Measurements from ENCODE around the gene NCS1. TPM values are rescaled to one million over a fixed set of nuclear protein-coding genes. Genes with fewer than 3 reads are reported as not detected.

NCS1 gene
- total and polyA plus RNA-seq, 5 experiments from 2014 or later = 0.30 TPM; not detected in 4

DNA sequence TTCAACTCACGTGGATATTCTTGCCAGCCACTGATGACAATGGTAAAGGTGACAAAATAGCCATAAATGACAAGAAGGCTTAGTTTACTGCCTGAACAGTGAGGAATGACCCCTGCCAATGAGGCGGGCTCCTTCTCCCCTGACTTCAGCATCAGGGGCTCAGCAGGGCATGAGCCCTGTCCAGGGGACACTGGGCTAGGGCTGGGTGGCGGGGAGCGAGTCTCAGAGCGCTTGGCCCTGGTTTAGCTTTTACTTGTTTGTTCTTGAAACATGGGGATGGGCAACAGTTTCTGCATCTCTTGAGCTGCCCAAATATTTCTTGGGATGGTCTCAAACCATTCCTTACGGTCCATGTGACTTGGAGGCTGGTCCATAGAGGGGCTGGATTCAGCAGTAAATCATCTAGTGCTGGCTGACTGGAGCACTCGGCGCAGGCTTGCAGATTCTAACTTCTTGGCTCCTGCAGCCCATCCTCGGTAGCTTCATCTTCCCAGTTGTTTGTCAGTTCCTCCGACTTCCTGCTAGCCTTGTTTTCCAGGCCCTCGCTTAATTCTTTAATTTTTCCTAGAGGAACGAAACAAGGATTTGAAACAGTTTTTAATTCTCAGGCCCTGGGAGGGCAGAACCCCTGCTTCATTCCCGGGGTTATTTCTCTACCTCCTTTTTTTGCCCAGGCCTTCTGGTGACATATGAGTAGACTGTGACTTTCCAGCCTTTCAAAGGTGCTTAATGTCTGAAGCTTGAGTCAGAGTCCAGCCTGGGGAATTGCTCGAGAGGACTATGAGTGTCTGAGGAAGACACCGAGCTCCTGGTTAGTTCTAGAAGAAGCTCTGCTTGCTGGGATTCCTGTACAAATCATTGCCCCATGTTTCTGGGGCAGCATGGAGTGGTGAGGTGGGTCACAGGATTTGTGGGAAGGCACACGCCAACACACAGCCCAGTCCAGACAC, 88.9 kb downstream of the NCS1 start:
- POLR2A ChIA-PET = no interaction called here
- Mint-ChIP-seq H3K27ac (no peak overlapping the region), H3K4me3 (no peak overlapping the region), H3K9me3 (no peaks in the 10 kb centered on the region), H3K36me3 (peaks cover 0 to 4% (median 0%) of the 10 kb centered on the region in 3 donors), H3K27me3 (peaks cover 27 to 87% (median 57%) of the 10 kb centered on the region in 5 donors), H3K4me1 (peaks cover 0 to 3% (median under 1%) of the 10 kb centered on the region in 4 donors)
- ATAC-seq (no peak), DNase-seq (no peak)

- Mint-ChIP-seq H3K9me3 (no peaks in the 10 kb centered on the region), H3K4me1 (peaks cover 1 to 9% (median 6%) of the 10 kb centered on the region in 4 donors), H3K36me3 (peaks cover 0 to 4% (median under 1%) of the 10 kb centered on the region in 3 donors), H3K27ac (peak overlapping the region in 1 of 10 donors; percentile 5), H3K4me3 (no peak overlapping the region), H3K27me3 (peaks cover 30 to 95% (median 61%) of the 10 kb centered on the region in 5 donors)
- POLR2A ChIA-PET = no interaction called here
- ATAC-seq (no peak), DNase-seq (no peak)
Measured at GRCh38 chr9:130262061-130262745, 90.0 kb downstream of the NCS1 start.

DNA sequence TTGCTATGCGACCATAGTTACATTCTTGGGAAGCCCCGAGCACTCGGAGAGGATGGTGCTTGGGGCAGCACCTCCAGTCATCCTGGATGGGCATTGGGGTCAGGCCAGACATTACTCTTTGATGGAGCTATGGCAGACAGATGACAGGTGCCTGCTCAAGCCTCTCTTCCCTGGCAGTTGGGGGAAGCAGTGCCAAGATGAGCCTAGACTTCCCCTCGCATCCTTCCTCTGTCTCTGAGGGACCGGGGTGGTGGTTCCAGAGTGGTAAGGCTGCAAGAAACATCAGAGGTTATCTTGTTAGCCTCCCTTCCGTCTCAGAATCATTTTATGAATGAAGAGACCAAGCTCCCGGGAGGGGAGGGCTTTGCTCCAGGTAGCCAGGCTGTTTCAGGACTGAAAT, 90.6 kb downstream of the NCS1 start:
- peaks cover 1 to 9% (median 6%) of the 10 kb centered on the region in 4 donors for H3K4me1 Mint-ChIP-seq
- DNase-seq (no peak), ATAC-seq (no peak)
- POLR2A ChIA-PET = no interaction called here
- H3K4me3 Mint-ChIP-seq = no peak overlapping the region
- H3K27me3 Mint-ChIP-seq = peaks cover 30 to 95% (median 60%) of the 10 kb centered on the region in 5 donors
- H3K27ac Mint-ChIP-seq = no peak overlapping the region
- H3K9me3 Mint-ChIP-seq = no peaks in the 10 kb centered on the region
- H3K36me3 Mint-ChIP-seq = peaks cover 0 to 4% (median 2%) of the 10 kb centered on the region in 3 donors

DNA sequence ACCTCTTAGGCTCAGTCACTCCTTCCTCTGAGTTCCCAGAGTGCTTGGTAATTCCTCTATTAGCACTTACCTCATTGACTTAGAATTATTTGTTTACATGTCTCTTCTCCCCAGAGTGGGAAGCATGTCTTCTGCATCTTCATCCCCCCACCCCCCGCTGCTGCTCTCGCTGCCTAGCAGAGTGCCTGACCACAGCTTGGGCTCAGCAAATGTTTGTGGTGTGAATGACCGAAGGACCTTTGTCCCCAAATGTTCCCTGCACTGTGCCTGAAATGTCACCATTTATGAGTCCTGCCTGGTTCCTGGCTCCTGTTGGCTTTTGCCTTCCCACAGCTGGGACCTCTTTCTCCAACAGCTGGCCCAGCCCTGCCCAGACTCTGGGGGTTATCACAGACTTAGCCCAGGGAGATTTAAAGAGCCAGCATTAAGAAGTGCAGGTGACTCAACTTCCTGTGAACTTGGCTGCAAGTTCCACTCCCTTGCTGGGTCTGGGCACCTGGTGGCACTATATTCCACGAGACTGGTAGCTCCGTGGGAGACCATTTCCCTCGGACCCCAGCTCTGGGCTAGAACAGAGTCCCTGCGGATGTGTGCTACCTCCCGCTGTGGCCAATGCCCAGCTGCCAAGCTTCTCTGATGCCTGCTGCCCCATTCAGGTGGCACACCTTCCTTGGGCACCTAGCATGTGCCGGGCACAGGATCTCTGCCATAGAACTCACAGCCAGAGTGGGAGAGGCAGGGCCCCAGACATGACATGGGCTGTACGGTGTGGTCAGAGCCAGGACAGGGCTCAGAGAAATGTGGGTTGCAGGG, 91.6 kb downstream of the NCS1 start:
- Mint-ChIP-seq H3K9me3 (no peaks in the 10 kb centered on the region), H3K27me3 (peaks cover 36 to 95% (median 61%) of the 10 kb centered on the region in 5 donors), H3K4me3 (peak overlapping the region in 1 of 10 donors; percentile 39), H3K36me3 (peaks cover 0 to 4% (median 2%) of the 10 kb centered on the region in 3 donors), H3K27ac (no peak overlapping the region), H3K4me1 (peaks cover 1 to 9% (median 6%) of the 10 kb centered on the region in 4 donors)
- no peak for ATAC-seq
- DNase-seq = no peak
- POLR2A ChIA-PET = no interaction called here

- Mint-ChIP-seq H3K4me3 (peak overlapping the region in 2 of 10 donors; percentile 46 to 52), H3K4me1 (peaks cover 1 to 9% (median 6%) of the 10 kb centered on the region in 4 donors), H3K27me3 (peaks cover 34 to 89% (median 54%) of the 10 kb centered on the region in 5 donors), H3K27ac (no peak overlapping the region), H3K9me3 (no peaks in the 10 kb centered on the region), H3K36me3 (peaks cover 0 to 4% (median 2%) of the 10 kb centered on the region in 3 donors)
- no peak for ATAC-seq
- POLR2A ChIA-PET = no interaction called here
- DNase-seq = no peak
Measured at GRCh38 chr9:130264414-130265350, 92.5 kb downstream of the NCS1 start.

- POLR2A ChIA-PET = no interaction called here
- Mint-ChIP-seq H3K4me1 (peaks cover 1 to 9% (median 6%) of the 10 kb centered on the region in 4 donors), H3K27me3 (peaks cover 30 to 83% (median 51%) of the 10 kb centered on the region in 5 donors), H3K4me3 (peak within 1 kb of the TSS in 5 of 10 donors; percentile 42 to 60 (median 51)), H3K36me3 (peaks cover 0 to 4% (median 2%) of the 10 kb centered on the region in 3 donors), H3K27ac (no peak within 1 kb of the TSS), H3K9me3 (no peaks in the 10 kb centered on the region)
- ATAC-seq = no peak
- DNase-seq = no peak
Measured at GRCh38 chr9:130265431-130266235, 93.4 kb downstream of the NCS1 start, which contains the start of gene HMCN2. Gene HMCN2 (plus strand): TSS chr9:130265760. CDS start chr9:130265879, 119 bp downstream.

GRCh38 chr9:130266236-130267098, 94.3 kb downstream of the NCS1 start:
- Mint-ChIP-seq H3K4me1 (peaks cover 1 to 9% (median 6%) of the 10 kb centered on the region in 4 donors), H3K36me3 (peaks cover 0 to 4% (median 2%) of the 10 kb centered on the region in 3 donors), H3K27ac (peak overlapping the region in 1 of 10 donors; percentile 34), H3K4me3 (peak overlapping the region in 5 of 10 donors; percentile 32 to 60 (median 47)), H3K9me3 (no peaks in the 10 kb centered on the region), H3K27me3 (peaks cover 30 to 83% (median 57%) of the 10 kb centered on the region in 5 donors)
- POLR2A ChIA-PET = no interaction called here
- DNase-seq (no peak), ATAC-seq (no peak)

DNA sequence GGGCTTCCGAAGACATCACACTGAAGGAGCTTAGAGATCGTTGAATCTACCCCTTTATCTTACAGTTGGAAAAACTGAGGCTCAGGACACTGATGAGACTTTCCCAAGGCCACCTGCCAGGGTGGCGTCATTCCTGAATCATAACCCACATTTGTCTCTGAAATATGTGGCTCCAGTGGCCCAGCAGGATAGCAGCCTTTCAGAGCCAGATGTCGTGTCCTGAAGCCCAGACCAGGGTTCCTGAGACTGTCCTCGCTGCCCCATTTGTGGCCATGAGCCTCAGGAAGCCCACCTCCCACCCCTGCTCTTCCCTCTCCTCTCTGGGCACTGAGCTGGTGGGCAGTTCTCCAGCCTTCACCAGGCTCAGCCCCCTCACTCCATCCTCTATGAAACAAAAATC, 95.7 kb downstream of the NCS1 start:
- no peaks in the 10 kb centered on the region for H3K9me3 Mint-ChIP-seq
- peaks cover 25 to 81% (median 60%) of the 10 kb centered on the region in 5 donors for H3K27me3 Mint-ChIP-seq
- H3K27ac Mint-ChIP-seq = peak overlapping the region in 1 of 10 donors; percentile 63
- no peak overlapping the region for H3K4me3 Mint-ChIP-seq
- no peak for DNase-seq
- H3K4me1 Mint-ChIP-seq = peaks cover 1 to 9% (median 6%) of the 10 kb centered on the region in 4 donors
- POLR2A ChIA-PET = no interaction called here
- no peak for ATAC-seq
- H3K36me3 Mint-ChIP-seq = peaks cover 0 to 4% (median 2%) of the 10 kb centered on the region in 3 donors

DNA sequence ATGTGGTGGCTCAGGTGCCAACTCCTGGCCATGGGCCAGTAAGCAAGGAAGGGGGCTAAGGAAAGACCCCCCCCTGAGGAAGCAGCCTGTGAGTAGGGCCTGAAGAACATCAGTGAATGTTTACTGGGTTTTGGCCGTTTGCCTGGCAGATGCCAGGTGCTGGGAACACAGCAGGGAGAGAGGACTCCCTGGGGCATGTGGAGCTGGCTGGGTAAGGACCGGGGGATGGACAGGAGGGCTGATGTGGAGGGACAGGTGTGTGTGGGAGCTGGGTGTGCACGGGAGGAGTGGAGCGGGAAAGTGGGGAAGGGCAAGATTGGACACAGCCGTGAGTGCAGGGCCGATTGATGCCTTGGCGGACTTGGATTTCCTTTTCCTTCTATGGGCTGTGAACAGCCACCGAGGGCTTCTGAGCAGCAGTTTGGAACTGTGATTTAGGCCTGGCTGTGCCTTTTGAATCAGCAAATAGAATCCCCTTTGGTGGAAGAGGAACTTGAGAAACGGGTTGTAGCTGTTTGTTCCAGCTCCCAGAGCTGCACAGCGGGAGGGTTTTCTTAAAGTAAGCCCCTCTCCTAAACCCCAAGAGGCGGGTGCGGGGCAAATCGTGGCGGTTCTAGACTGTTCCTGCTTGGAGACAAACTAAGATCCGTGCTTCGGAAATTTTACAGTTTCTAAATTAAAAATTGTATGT, 96.5 kb downstream of the NCS1 start:
- Mint-ChIP-seq H3K9me3 (no peaks in the 10 kb centered on the region), H3K27ac (peak overlapping the region in 1 of 10 donors; percentile 31), H3K27me3 (peaks cover 19 to 74% (median 54%) of the 10 kb centered on the region in 5 donors), H3K4me3 (no peak overlapping the region), H3K36me3 (peaks cover 0 to 2% (median 0%) of the 10 kb centered on the region in 3 donors), H3K4me1 (peaks cover 1 to 9% (median 6%) of the 10 kb centered on the region in 4 donors)
- ATAC-seq (no peak), DNase-seq (no peak)
- POLR2A ChIA-PET = no interaction called here

Data from naive thymus-derived CD8-positive, alpha-beta T cell (primary cell).